NCI-H774 (cell line): ENCODE results near the gene MAMSTR.
A peak's percentile ranks its signal among the peaks of the same experiment; 100 is the strongest.
"Not testable (repeated sequence)": the region's sequence is repeated elsewhere in the genome, so short reads cannot be mapped to it uniquely, and the experiment has no call there.

ENCODE experiments used
- DNase-seq: peaks from one replicate; lab custom pipeline; 2025; lab: John Stamatoyannopoulos, UW

MAMSTR gene

GRCh38 chr19:48686088-48686487, 33.4 kb downstream of the MAMSTR start:
- DNase-seq: no peak

GRCh38 chr19:48685583-48685982, 33.9 kb downstream of the MAMSTR start:
- no peak for DNase-seq

GRCh38 chr19:48683349-48683748, 36.2 kb downstream of the MAMSTR start:
- no peak for DNase-seq

- DNase-seq: no peak
Measured at GRCh38 chr19:48681127-48681470, 38.4 kb downstream of the MAMSTR start.

DNA sequence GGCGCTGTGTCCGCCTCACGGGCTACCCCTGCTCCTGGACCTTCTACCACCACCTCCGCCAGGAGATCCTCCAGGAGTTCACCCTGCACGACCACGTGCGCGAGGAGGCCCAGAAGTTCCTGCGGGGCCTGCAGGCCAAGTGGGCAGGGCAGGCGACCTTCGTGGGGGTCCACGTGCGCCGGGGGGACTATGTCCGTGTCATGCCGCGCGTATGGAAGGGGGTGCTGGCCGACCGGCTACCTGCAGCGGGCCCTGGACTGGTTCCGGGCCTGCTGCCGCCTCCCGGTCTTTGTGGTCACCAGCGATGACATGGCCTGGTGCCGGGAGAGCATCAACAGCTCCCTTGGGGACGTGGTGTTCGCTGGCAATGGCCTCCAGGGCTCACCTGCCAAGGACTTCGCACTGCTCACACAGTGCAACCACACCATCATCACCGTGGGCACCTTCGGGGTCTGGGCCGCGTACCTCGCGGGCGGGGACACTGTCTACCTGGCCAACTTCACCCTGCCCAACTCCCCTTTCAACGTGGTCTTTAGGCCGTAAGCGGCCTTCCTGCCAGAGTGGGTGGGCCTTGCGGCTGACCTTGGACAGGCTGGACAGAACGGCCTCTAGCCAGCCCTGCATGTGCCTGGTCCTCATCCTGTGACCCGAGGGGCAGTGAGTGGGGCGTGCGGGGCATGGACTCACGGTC, 38.9 kb downstream of the MAMSTR start:
- DNase-seq: no peak

DNA sequence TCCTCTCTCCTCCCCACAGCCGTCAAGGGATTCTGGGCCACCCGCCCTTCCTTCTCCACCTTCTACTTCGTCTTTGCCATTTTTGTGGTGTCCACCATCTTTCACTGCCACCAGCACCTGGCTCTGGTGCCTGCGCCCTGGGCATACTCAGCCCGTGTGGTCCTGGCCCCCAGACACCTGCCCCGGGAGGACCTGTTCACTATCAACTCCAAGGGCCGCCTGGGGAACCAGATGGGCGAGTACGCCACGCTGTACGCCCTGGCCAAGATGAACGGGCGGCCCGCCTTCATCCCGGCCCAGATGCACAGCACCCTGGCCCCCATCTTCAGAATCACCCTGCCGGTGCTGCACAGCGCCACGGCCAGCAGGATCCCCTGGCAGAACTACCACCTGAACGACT, 39.5 kb downstream of the MAMSTR start:
- not testable (repeated sequence) for DNase-seq

DNA sequence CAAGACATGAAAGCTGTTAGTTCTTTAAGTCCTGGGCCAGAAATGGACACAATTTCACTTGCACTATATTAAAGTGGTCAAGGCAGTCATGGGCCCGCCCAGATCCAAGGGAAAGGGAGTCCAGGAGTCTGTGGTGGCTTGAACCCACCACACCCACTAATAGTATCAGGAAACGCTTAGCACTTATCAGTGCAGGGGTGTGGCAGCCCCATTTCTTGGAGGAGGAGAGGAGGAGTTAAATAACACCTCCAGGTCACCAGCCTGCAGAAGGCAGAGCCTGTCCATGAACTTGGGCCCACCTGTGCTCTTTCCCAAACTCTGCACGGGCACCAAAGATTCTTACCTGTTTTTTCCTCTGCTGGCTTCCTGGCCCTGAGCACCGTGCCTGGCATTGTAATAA, 41.3 kb downstream of the MAMSTR start:
- no peak for DNase-seq

GRCh38 chr19:48676887-48677286, 42.6 kb downstream of the MAMSTR start:
- no peak for DNase-seq

DNA sequence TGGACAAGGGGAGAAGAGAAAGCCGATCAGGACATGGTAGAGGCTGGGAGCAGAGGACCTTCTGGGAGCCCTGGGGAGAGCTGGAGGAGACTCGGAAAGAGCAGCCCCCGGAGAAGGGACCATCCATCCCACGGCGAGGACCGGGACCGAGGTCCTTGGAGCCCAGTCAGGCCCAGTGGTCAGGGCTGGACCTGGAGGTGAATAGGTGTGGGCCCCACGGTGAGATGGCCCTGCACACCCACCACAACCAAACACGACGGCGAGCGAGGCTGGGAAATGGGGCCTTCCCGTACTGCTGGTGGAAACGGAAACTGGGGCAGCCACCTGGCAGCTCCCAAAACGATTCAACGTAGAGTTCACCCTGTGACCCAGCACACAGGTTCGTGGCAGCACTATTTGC, 43.0 kb downstream of the MAMSTR start:
- no peak for DNase-seq

- DNase-seq: peak; percentile 59
Measured at GRCh38 chr19:48674921-48675824, 44.4 kb downstream of the MAMSTR start.

DNA sequence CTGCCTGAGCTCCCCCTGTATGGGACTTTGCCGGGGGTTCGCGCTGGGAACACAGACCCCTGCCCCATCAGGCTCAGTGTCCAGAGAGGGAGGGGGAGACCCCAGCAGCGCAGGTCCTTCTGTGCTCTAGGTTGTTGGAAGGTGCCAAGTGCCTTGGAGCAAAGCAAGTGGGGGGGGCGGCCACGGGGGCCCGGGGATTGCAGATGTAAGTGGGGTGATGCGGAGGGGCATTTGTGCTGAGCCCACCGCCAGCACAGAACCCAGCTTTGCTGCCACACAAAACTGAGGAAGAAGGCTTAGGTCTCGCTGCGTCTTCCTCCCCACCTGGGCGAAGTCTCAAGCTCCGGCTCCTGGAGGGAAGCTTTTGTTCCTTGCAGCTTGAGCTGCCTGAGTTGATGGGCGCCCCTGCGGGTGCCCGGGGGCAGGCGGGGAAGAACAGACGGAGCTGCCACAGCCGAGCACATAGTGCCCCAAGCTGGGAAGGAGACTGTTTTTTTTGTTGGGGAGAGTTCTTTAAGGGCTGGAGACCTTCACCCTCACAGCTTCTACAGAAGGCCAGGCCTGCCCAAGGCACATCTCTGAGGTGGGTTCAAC, 45.2 kb downstream of the MAMSTR start:
- DNase-seq: no peak

DNA sequence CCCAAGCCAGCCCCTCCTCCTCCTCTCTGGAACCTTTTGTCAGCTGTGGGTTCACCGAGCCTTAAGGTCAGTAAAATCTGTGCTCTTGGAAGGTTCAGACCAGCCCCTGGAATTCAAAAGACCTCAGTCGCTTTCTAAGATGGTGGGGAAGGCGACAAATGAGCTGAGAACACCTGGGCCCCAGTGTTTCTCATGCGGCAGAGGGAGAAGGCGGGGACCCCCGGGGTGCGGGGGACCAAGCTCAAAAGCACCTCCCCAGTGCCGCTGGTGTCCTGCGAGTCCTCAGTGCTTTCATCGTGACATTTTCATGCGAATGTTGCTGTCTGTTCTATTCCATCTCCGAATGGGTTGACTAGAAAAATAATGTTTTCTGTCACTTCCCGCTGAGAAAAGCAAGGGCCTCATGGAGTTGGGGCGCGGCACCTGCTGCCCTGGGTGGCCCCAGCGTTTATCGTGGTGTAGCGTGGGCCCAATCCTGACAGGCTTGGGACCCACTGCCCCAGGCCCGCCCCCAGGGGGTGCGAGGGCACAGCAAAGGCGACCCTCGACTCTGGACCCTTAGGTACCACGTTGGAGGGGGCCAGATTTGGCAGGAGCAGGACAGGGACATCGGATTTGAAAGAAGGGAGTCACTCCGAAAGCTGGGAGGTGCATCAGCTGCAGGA, 46.0 kb downstream of the MAMSTR start:
- DNase-seq: no peak

GRCh38 chr19:48672994-48673393, 46.5 kb downstream of the MAMSTR start, which contains the start of gene NTN5:
Gene NTN5 (minus strand): TSS chr19:48673017. CDS start chr19:48670986, 2,031 bp downstream.
- DNase-seq: no peak

- DNase-seq: no peak
Measured at GRCh38 chr19:48671446-48671995, 48.0 kb downstream of the MAMSTR start.

DNA sequence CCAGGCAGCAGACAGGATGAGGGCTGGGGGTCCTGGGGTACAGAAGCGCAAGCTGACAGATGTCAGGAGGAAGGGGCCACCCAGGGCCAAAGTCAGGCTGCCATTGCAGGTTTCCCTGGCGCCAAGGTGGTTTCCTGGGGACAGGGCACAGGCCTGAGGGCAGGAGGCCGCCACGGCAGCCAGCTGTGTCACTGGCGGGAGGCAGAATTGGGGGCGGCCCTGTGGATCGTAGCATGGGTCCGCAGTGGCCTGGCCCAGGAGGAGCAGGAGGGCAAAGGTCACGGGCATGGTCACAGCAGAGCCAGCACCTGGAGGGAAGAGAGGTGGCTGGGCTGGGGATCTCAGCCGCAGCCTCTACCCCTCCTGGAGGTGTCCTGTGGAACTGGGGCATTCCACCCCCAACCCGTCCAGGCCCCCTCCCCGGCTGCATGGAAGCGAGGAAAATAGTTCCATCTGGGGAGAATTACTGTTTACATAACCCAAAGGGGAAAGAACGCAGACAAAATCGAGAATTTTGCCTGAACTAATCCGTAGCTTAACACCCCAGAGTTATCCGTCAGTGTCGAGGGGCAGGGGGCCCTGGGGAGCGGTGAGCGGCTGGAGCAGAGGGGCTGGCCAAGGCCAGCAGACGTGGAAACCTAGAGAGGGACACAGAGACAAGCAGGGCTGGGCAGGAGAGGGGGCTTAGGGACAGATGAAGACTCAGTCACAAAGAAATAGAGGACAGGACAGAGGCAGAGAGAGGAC, 48.7 kb downstream of the MAMSTR start:
- DNase-seq: no peak

- no peak for DNase-seq
Measured at GRCh38 chr19:48669903-48670668, 49.4 kb downstream of the MAMSTR start.

GRCh38 chr19:48668761-48669160, 50.8 kb downstream of the MAMSTR start:
- no peak for DNase-seq

DNA sequence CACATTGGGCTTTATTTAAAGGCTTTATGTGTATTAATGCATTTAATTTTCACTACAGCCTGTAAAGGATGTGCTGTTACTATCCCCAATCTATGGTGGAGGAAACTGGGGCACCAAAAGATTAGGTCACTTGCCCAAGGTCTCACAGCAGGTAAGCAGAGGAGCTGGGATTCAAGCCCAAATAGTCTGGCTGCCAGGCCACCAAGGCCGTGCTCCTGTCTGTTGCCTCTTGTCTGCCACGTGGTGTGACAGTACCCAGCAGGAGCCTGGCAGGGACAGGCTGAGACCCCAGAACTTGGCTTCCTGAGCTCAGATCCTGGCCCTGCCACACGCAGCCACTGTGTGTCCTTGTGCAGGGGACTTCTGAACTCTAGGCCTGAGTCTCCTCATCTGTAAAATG, 51.2 kb downstream of the MAMSTR start:
- no peak for DNase-seq

DNA sequence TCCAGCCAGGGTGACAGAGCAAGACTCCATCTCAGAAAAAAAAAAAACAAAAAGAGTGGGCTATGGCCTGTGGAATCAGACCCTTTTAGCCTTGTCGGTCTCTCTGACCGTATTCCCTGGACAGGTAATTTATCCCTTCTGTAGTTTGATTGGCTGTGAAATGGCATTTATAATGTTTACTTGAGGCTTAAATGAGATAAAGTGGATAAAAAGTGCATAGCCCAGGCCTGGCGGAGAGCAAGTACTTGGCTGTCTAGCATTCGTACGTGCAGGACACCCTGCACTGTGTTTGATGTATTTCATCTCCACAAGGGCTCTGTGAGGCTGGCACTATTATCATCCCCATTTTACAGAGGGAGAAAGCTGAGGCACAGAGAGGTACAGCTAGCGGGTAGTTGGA, 53.7 kb downstream of the MAMSTR start:
- no peak for DNase-seq

GRCh38 chr19:48664476-48664875, 55.0 kb downstream of the MAMSTR start:
- DNase-seq: no peak

GRCh38 chr19:48663667-48664066, 55.9 kb downstream of the MAMSTR start:
- no peak for DNase-seq
